Brain microvascular endothelial cell (primary cell): ENCODE measurements around the gene NLRP3.

Experiments used
- DNase-seq: peaks from one replicate; pipeline ENCODE4 v3.0.0-alpha.2; 2020
- H3K27ac ChIP-seq: fragments of 250-450 bp; sonication (Bioruptor Pico); 2 replicates; pipeline ENCODE4 v1.5.1; 2020; ENCODE audit warnings: mild to moderate bottlenecking, moderate library complexity
- H3K27me3 ChIP-seq: fragments of 250-450 bp; sonication (Bioruptor Pico); replicated peaks from 2 replicates; pipeline ENCODE4 v1.5.1; 2020; ENCODE audit warnings: mild to moderate bottlenecking
- H3K36me3 ChIP-seq: fragments of 250-450 bp; sonication (Bioruptor Pico); replicated peaks from 2 replicates; pipeline ENCODE4 v1.5.1; 2020; ENCODE audit warnings: mild to moderate bottlenecking
- H3K4me3 ChIP-seq: 2 replicates; pipeline ENCODE4 v1.5.1; 2011; ENCODE audit warnings: low read depth, mild to moderate bottlenecking, control low read depth, low read length, moderate library complexity
- in situ Hi-C: cut with HindIII; loops from 2 replicates; pipeline ENCODE4 v1.10.0; 2017; ENCODE audit warnings: low sequenced_read_pairs, low pct_ligation_motif_present
- TF ChIP-seq, protein P1 (sequence below): IDR thresholded peaks from 2 replicates; pipeline ENCODE4 v1.5.1; 2011; ENCODE audit warnings: low read depth, mild to moderate bottlenecking, moderate library complexity, low read length, control low read depth, inconsistent platforms; ENCODE audit errors: missing control alignments

The NLRP3 gene

DNA sequence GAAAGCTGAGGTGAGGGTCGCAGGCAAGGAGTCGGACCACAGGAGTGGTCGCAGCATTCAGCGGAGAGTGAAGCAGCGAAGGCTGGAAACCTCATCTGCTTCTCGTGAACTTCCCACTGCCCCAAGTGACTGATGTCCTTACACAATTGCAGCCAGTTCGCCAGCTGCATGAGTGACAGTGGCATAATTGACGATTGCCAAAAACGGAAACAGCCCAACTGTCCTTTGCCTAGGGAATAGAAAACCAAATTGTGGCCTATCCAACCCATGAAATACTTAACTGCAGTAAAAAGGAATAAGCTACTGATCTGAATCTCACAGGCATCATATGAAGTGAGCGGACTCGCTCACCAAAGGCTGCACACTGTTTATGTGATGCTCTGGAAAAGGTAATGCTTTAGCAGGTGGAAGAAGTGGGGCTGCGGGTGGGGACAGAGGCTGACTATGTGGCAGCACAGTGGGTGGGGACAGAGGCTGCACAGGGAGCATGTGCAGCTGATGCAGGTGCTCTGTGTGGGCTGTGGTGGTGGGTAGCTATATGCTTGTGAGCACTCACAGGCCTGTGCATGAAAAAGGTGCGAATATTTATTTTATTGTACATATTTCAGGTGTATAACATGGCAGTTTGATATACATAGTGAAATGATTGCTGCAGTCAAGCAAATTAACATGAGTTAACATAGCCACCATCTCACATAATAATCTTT is 4.2 kb upstream of the NLRP3 start:
- in situ Hi-C loops: no loop called here

DNA sequence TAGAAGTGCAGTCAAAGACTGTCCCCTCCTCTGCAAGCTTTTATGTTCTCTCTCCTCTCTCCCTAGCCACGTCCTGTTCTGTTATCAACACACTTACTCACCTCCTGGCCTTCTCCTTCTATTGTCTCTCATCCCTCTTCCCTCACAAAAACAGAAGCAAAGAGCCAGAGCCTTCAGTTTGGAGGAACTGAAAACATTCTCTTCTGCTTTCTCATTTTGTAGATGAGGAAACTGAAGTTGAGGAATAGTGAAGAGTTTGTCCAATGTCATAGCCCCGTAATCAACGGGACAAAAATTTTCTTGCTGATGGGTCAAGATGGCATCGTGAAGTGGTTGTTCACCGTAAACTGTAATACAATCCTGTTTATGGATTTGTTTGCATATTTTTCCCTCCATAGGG is 1.9 kb downstream of the NLRP3 start:
- Histone ChIP-seq H3K4me3 (no peak overlapping the region), H3K36me3 (no peaks in the 10 kb centered on the region), H3K27me3 (no peaks in the 10 kb centered on the region), H3K27ac (no peak overlapping the region)
- no peak for DNase-seq
- in situ Hi-C loops: no loop called here
- TF ChIP-seq, protein P1, sequence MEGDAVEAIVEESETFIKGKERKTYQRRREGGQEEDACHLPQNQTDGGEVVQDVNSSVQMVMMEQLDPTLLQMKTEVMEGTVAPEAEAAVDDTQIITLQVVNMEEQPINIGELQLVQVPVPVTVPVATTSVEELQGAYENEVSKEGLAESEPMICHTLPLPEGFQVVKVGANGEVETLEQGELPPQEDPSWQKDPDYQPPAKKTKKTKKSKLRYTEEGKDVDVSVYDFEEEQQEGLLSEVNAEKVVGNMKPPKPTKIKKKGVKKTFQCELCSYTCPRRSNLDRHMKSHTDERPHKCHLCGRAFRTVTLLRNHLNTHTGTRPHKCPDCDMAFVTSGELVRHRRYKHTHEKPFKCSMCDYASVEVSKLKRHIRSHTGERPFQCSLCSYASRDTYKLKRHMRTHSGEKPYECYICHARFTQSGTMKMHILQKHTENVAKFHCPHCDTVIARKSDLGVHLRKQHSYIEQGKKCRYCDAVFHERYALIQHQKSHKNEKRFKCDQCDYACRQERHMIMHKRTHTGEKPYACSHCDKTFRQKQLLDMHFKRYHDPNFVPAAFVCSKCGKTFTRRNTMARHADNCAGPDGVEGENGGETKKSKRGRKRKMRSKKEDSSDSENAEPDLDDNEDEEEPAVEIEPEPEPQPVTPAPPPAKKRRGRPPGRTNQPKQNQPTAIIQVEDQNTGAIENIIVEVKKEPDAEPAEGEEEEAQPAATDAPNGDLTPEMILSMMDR: no peak

More for the DNA sequence above, 4.2 kb upstream of the NLRP3 start:
- no peak overlapping the region for H3K4me3 ChIP-seq
- TF ChIP-seq, protein P1: no peak
- DNase-seq: no peak
- H3K27me3 ChIP-seq: no peaks in the 10 kb centered on the region
- no peak overlapping the region for H3K27ac ChIP-seq
- H3K36me3 ChIP-seq: no peaks in the 10 kb centered on the region

DNA sequence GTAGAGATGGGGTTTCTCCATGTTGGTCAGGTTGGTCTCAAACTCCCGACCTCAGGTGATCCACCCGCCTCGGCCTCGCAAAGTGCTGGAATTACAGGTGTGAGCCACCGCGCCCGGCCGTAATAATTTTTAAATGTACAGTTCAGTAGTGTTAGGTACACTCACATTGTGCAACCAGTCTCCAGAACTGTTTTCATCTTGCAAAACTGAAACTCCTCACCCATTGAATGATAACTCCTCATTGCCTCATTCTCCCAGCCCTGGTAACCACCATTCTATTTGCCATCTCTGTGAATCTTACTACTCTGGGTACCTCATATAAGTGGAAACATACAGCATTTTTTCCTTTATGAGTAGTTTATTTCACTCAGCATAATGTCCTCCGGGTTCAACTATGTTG is 3.4 kb downstream of the NLRP3 start:
- Histone ChIP-seq H3K4me3 (no peak overlapping the region), H3K27ac (no peak overlapping the region), H3K27me3 (no peaks in the 10 kb centered on the region), H3K36me3 (no peaks in the 10 kb centered on the region)
- no peak for DNase-seq
- in situ Hi-C loops: no loop called here
- TF ChIP-seq, protein P1: no peak

DNA sequence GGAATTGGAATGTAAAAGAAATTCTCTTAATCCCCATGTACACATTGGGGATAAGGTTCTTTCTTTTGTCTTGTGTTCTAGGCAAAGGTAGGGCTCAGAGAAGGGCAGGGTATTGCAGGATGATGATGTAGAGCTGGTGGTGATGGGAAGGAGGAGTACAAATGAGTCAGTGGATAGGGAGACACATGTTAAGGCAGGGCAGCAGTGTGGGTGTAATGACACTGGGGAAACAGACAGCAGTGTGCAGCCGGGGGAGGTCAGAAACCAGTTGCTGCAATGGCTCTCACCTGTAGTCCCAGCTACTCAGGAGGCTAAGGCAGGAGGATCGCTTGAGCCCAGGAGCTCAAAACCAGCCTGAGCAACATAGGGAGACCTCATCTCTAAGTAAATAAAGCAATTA is 5.1 kb downstream of the NLRP3 start:
- Histone ChIP-seq H3K27me3 (no peaks in the 10 kb centered on the region), H3K4me3 (no peak overlapping the region), H3K27ac (no peak overlapping the region), H3K36me3 (no peaks in the 10 kb centered on the region)
- TF ChIP-seq, protein P1: no peak
- DNase-seq: no peak
- in situ Hi-C loops: no loop called here

DNA sequence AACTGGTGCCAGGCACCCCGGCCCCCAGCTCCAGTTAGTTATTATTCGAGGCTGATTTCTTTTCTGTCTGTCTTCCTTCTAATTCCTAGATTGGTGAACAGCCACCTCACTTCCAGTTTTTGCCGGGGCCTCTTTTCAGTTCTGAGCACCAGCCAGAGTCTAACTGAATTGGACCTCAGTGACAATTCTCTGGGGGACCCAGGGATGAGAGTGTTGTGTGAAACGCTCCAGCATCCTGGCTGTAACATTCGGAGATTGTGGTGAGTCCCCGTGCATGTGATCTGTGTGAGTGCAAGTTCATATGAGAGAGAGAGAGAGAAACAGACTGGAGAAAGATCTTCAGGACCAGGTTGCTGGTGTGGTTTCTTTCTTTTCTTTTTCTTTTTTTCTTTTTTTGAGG is 13.5 kb downstream of the NLRP3 start:
- in situ Hi-C loops: no loop called here
- TF ChIP-seq, protein P1: no peak
- Histone ChIP-seq H3K27me3 (no peaks in the 10 kb centered on the region), H3K27ac (no peak overlapping the region), H3K4me3 (no peak overlapping the region), H3K36me3 (no peaks in the 10 kb centered on the region)
- DNase-seq: no peak

DNA sequence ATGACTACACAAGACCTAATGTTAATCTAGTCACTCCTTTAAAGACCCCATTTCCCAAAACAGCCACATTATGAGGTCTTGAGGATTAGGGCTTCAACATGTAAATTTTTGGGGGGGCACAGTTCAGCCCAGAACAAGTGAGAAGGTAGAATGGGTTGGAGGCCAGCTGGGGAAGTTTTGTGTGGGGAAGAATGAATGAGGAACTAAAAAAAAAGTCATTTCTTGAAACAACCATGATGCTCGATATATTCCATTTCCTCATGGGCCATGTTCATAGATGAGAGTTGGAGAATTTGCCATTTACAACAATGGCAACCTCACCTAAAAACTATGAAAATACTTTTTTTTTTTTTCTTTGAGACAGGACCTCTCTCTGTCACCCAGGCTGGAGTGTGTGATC is 14.5 kb downstream of the NLRP3 start:
- DNase-seq: no peak
- no peaks in the 10 kb centered on the region for H3K27me3 ChIP-seq
- H3K27ac ChIP-seq: no peak overlapping the region
- H3K36me3 ChIP-seq: no peaks in the 10 kb centered on the region
- in situ Hi-C loops: no loop called here
- TF ChIP-seq, protein P1: no peak
- H3K4me3 ChIP-seq: no peak overlapping the region
